HEK293 (cell line): ENCODE data around the gene ZNF587.

Experiments used
- HOXC10 ChIP-seq: sonication (generic); formaldehyde crosslinking; IDR thresholded peaks from 2 replicates; pipeline ENCODE4 v1.8.1; 2023; ENCODE audit warnings: mild to moderate bottlenecking, missing genetic modification reagents
- SCRT1 ChIP-seq: fragments of 450-650 bp; formaldehyde crosslinking; IDR thresholded peaks from 2 replicates; pipeline ENCODE4 v1.5.1; 2016; ENCODE audit warnings: missing biosample characterization, missing genetic modification characterization, borderline replicate concordance
- WT1 ChIP-seq: fragments of 450-650 bp; formaldehyde crosslinking; IDR thresholded peaks from 2 replicates; pipeline ENCODE4 v1.5.1; 2016; ENCODE audit warnings: missing biosample characterization, missing genetic modification characterization
- ZNF146 ChIP-seq: fragments of 450-650 bp; formaldehyde crosslinking; IDR thresholded peaks from 2 replicates; pipeline ENCODE4 v1.5.1; 2016; ENCODE audit warnings: missing biosample characterization, missing genetic modification characterization
- ZNF529 ChIP-seq: fragments of 450-650 bp; formaldehyde crosslinking; IDR thresholded peaks from 2 replicates; pipeline ENCODE4 v1.5.1; 2017; ENCODE audit warnings: missing genetic modification characterization, missing biosample characterization; ENCODE audit not compliant: insufficient replicate concordance
- ZNF560 ChIP-seq: fragments of 450-650 bp; formaldehyde crosslinking; IDR thresholded peaks from 2 replicates; pipeline ENCODE4 v1.5.1; 2017; ENCODE audit warnings: missing biosample characterization, missing genetic modification characterization, borderline replicate concordance
- ZNF623 ChIP-seq: fragments of 450-650 bp; formaldehyde crosslinking; IDR thresholded peaks from 2 replicates; pipeline ENCODE4 v1.5.1; 2016; ENCODE audit warnings: missing biosample characterization, missing genetic modification characterization
- ZNF660 ChIP-seq: fragments of 450-650 bp; IDR thresholded peaks from 2 replicates; pipeline ENCODE4 v1.5.1; 2018; ENCODE audit warnings: missing biosample characterization, mild to moderate bottlenecking, missing genetic modification characterization
- ZNF677 ChIP-seq: fragments of 450-650 bp; IDR thresholded peaks from 2 replicates; pipeline ENCODE4 v1.5.0; 2018; ENCODE audit warnings: missing biosample characterization, mild to moderate bottlenecking, missing genetic modification characterization, moderate library complexity
- ZSCAN5A ChIP-seq: fragments of 450-650 bp; formaldehyde crosslinking; IDR thresholded peaks from 2 replicates; pipeline ENCODE4 v1.5.1; 2016; ENCODE audit warnings: missing biosample characterization, missing genetic modification characterization
- TF ChIP-seq, protein P1 (sequence below): fragments of 450-650 bp; IDR thresholded peaks from 2 replicates; pipeline ENCODE4 v1.5.1; 2018; ENCODE audit warnings: missing biosample characterization, mild to moderate bottlenecking, missing genetic modification characterization
- TF ChIP-seq, protein P2 (sequence below): fragments of 450-650 bp; formaldehyde crosslinking; IDR thresholded peaks from 2 replicates; pipeline ENCODE4 v1.5.1; 2017; ENCODE audit warnings: missing biosample characterization, missing genetic modification characterization

ZNF587 gene

GRCh38 chr19:57914531-57914930 is 64.9 kb downstream of the ZNF587 start (continued):
- no peak for TF ChIP-seq ZNF146 (tag by site-specific recombination)
- no peak for TF ChIP-seq ZNF677 (tag by site-specific recombination)
- no peak for TF ChIP-seq ZNF623 (tag by site-specific recombination)
- no peak for TF ChIP-seq ZNF660 (tag by site-specific recombination)
- TF ChIP-seq ZNF529 (tag by site-specific recombination): no peak
- no peak for TF ChIP-seq ZNF560 (tag by site-specific recombination)
- no peak for TF ChIP-seq HOXC10 (CRISPR knock-in tag)
- TF ChIP-seq, protein P1, sequence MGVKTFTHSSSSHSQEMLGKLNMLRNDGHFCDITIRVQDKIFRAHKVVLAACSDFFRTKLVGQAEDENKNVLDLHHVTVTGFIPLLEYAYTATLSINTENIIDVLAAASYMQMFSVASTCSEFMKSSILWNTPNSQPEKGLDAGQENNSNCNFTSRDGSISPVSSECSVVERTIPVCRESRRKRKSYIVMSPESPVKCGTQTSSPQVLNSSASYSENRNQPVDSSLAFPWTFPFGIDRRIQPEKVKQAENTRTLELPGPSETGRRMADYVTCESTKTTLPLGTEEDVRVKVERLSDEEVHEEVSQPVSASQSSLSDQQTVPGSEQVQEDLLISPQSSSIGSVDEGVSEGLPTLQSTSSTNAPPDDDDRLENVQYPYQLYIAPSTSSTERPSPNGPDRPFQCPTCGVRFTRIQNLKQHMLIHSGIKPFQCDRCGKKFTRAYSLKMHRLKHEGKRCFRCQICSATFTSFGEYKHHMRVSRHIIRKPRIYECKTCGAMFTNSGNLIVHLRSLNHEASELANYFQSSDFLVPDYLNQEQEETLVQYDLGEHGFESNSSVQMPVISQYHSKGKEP: no peak
- TF ChIP-seq, protein P2, sequence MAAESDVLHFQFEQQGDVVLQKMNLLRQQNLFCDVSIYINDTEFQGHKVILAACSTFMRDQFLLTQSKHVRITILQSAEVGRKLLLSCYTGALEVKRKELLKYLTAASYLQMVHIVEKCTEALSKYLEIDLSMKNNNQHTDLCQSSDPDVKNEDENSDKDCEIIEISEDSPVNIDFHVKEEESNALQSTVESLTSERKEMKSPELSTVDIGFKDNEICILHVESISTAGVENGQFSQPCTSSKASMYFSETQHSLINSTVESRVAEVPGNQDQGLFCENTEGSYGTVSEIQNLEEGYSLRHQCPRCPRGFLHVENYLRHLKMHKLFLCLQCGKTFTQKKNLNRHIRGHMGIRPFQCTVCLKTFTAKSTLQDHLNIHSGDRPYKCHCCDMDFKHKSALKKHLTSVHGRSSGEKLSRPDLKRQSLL: no peak
- no peak for TF ChIP-seq SCRT1 (tag by site-specific recombination)
- no peak for TF ChIP-seq WT1 (tag by site-specific recombination)
- no peak for TF ChIP-seq ZSCAN5A (tag by site-specific recombination)
